GM12878 (cell line): Measurements from ENCODE around the gene AGTPBP1. TPM values are rescaled to one million over a fixed set of nuclear protein-coding genes. Genes with fewer than 3 reads are reported as not detected.

Experiments
- ATAC-seq: fragments of 200-7000 bp; cut with Tn5 transposase; 3 replicates; pipeline ENCODE4 v1.9.1; 2020; ENCODE audit warnings: mild to moderate bottlenecking, moderate library complexity
- BruUV-seq: library from RNA; stranded (reverse); fragments of 400-500 nt; replicated peaks from 2 replicates; lab custom pipeline; 2021; lab: Mats Ljungman, UMichigan
- CTCF ChIA-PET: fragments of 300-600 bp; sonication (Branson Sonifier 250); formaldehyde crosslinking; extraction: SDS; loops from one replicate; lab custom pipeline; 2021; ENCODE audit warnings: inconsistent platforms; lab: Yijun Ruan, JAX
- POLR2A ChIA-PET: fragments of 350-600 bp; formaldehyde crosslinking; extraction: SDS; loops from one replicate; lab custom pipeline; 2021; ENCODE audit warnings: inconsistent platforms; lab: Charles Lee
- RAD21 ChIA-PET: fragments of 300-600 bp; sonication (Branson Sonifier 250); formaldehyde crosslinking; loops from one replicate; lab custom pipeline; 2023; ENCODE audit warnings: antibody characterized with exemption; ENCODE audit not compliant: unreplicated experiment; lab: Charles Lee
- SMC1A ChIA-PET: fragments of 300-600 bp; sonication (Branson Sonifier 250); formaldehyde crosslinking; loops from one replicate; lab custom pipeline; 2023; ENCODE audit not compliant: unreplicated experiment, uncharacterized antibody; lab: Charles Lee
- DNase-seq: peaks from one replicate; pipeline ENCODE4 v3.0.0-alpha.2; 2011; ENCODE audit warnings: low read depth, low spot score
- FAIRE-seq: peaks from 3 replicates; lab custom pipeline; 2011; peaks lifted over from hg19 to GRCh38; lab: Jason Lieb, UNC
- H2AFZ ChIP-seq: 2 replicates; pipeline ENCODE4 v1.6.0; 2011; ENCODE audit warnings: low read depth, low read length, control low read depth; ENCODE audit not compliant: control insufficient read depth
- H3K27ac ChIP-seq: 2 replicates; pipeline ENCODE4 v1.5.1; 2011; ENCODE audit warnings: control low read depth; ENCODE audit not compliant: control insufficient read depth, insufficient read depth
- H3K27me3 ChIP-seq, 2 experiments: replicated peaks in 1 of 2; 2 replicates each; pipeline versions ENCODE4 v1.6.0 to v1.6.1; 2011; ENCODE audit warnings: low read length in 1 of 2; ENCODE audit not compliant: control insufficient read depth in 2 of 2, insufficient read depth in 2 of 2
- H3K36me3 ChIP-seq, 2 experiments: 2 replicates each; pipeline ENCODE4 v1.5.1; 2011; ENCODE audit warnings: low read length in 1 of 2; ENCODE audit not compliant: control insufficient read depth in 2 of 2, insufficient read depth in 2 of 2
- H3K4me1 ChIP-seq: 2 replicates; pipeline ENCODE4 v1.6.1; 2011; ENCODE audit warnings: mild to moderate bottlenecking, low read length, moderate library complexity, mixed read lengths; ENCODE audit not compliant: control insufficient read depth, insufficient read depth
- H3K4me2 ChIP-seq: 2 replicates; pipeline ENCODE4 v1.6.0; 2011; ENCODE audit warnings: control low read depth; ENCODE audit not compliant: control insufficient read depth, insufficient read depth
- H3K4me3 ChIP-seq: fragments of 200-600 bp; sonication (generic); 2 replicates; pipeline ENCODE4 v1.5.1; 2016
- H3K79me2 ChIP-seq: 2 replicates; pipeline ENCODE4 v1.6.0; 2011; ENCODE audit warnings: low read length; ENCODE audit not compliant: control insufficient read depth, insufficient read depth
- H3K9ac ChIP-seq: 2 replicates; pipeline ENCODE4 v1.8.0; 2011; ENCODE audit warnings: low read length, control low read depth, mixed read lengths; ENCODE audit not compliant: control insufficient read depth, insufficient read depth
- H3K9me3 ChIP-seq: replicated peaks from 3 replicates; pipeline ENCODE4 v1.5.1; 2011; ENCODE audit warnings: mild to moderate bottlenecking, low read length; ENCODE audit not compliant: control insufficient read depth, insufficient read depth
- H4K20me1 ChIP-seq: 2 replicates; pipeline ENCODE4 v1.6.0; 2011; ENCODE audit not compliant: control insufficient read depth, insufficient read depth
- ATF7 ChIP-seq: fragments of 450-650 bp; IDR thresholded peaks from 2 replicates; pipeline ENCODE4 v1.6.1; 2016; ENCODE audit warnings: low read depth, mild to moderate bottlenecking
- CBX3 ChIP-seq: fragments of 200-600 bp; sonication (generic); IDR thresholded peaks from 2 replicates; pipeline ENCODE4 v1.6.1; 2016; ENCODE audit warnings: low read depth, borderline replicate concordance
- CREB1 ChIP-seq: IDR thresholded peaks from 2 replicates; pipeline ENCODE4 v1.6.1; 2012; ENCODE audit warnings: low read depth, mild to moderate bottlenecking, inconsistent platforms
- EED ChIP-seq: sonication (generic); IDR thresholded peaks from 2 replicates; pipeline ENCODE4 v1.6.1; 2016; ENCODE audit warnings: antibody characterized with exemption, low read depth
- KDM1A ChIP-seq: fragments of 200-600 bp; sonication (generic); IDR thresholded peaks from 2 replicates; pipeline ENCODE4 v1.6.1; 2016; ENCODE audit warnings: borderline replicate concordance
- KLF5 ChIP-seq: fragments of 450-650 bp; IDR thresholded peaks from 2 replicates; pipeline ENCODE4 v1.6.1; 2014; ENCODE audit warnings: mild to moderate bottlenecking; ENCODE audit not compliant: partially characterized antibody
- MXI1 ChIP-seq: fragments of 150-350 bp; IDR thresholded peaks from 2 replicates; pipeline ENCODE4 v1.6.1; 2011; ENCODE audit warnings: low read depth, mild to moderate bottlenecking, inconsistent platforms, low read length, improper control_type of control experiment
- MYC ChIP-seq: IDR thresholded peaks from 2 replicates; pipeline ENCODE4 v1.6.1; 2011; ENCODE audit warnings: mild to moderate bottlenecking, low read length, moderate library complexity, inconsistent platforms; ENCODE audit not compliant: insufficient read depth, insufficient replicate concordance, insufficient read length, severe bottlenecking
- NBN ChIP-seq: fragments of 450-650 bp; IDR thresholded peaks from 2 replicates; pipeline ENCODE4 v1.6.1; 2016
- NR2F1 ChIP-seq: fragments of 450-650 bp; conservative IDR thresholded peaks from 2 replicates; pipeline ENCODE4 v1.6.1; 2017; ENCODE audit warnings: mild to moderate bottlenecking
- POLR2A ChIP-seq: IDR thresholded peaks from 2 replicates; pipeline ENCODE4 v1.6.1; 2011; ENCODE audit warnings: low read depth, mild to moderate bottlenecking, low read length
- SMAD1 ChIP-seq: fragments of 450-650 bp; IDR thresholded peaks from 2 replicates; pipeline ENCODE4 v1.6.1; 2018; ENCODE audit warnings: mild to moderate bottlenecking, low read depth; ENCODE audit not compliant: partially characterized antibody
- SMARCA5 ChIP-seq: fragments of 450-650 bp; IDR thresholded peaks from 2 replicates; pipeline ENCODE4 v1.6.1; 2017; ENCODE audit warnings: mild to moderate bottlenecking
- STAT1 ChIP-seq: fragments of 450-650 bp; conservative IDR thresholded peaks from 2 replicates; pipeline ENCODE4 v1.6.1; 2014; ENCODE audit warnings: antibody characterized with exemption, mild to moderate bottlenecking
- ZNF207 ChIP-seq: fragments of 450-650 bp; IDR thresholded peaks from 2 replicates; pipeline ENCODE4 v1.6.1; 2014; ENCODE audit warnings: antibody characterized with exemption, mild to moderate bottlenecking, borderline replicate concordance
- WGBS: methylation state at CpG from one replicate; pipeline ENCODE4 v1.1.6; 2016; ENCODE audit warnings: low lambda C conversion rate; ENCODE audit not compliant: insufficient replicate concordance, insufficient coverage; ENCODE audit errors: missing lambda C conversion rate; 5-methylcytosine and 5-hydroxymethylcytosine counted together
- in situ Hi-C: fragments of 300-500 bp; cut with MboI; formaldehyde crosslinking; loops from 9 replicates; pipeline ENCODE4 v1.14.3; 2018; ENCODE audit warnings: mixed read lengths
- intact Hi-C: fragments of 100-400 bp; cut with micrococcal nuclease; formaldehyde crosslinking; loops from one replicate; pipeline ENCODE4 v1.14.2; 2022; ENCODE audit not compliant: unreplicated experiment
- polyA plus RNA-seq, 11 experiments: library from polyadenylated mRNA; depleted of rRNA in 4 of 11; unstranded in 6 of 11; stranded (reverse) in 5 of 11; fragments of >200 nt; fragmentation: Nextera tagmentation in 4 of 11; fragmentation: Illumina TruSeq in 1 of 11; extraction: Ambion mirVana in 4 of 11; extraction: Trizol in 1 of 11; gene quantifications; 1 replicate in 1 of 11; 2 replicates in 10 of 11; pipeline versions ENCODE4 v1.2.1 to v1.2.3, GENCODE V29; 2011 to 2016; ENCODE audit warnings: inconsistent platforms in 2 of 11, missing spikeins in 2 of 11, low read depth in 1 of 11
- total RNA-seq, 4 experiments: library from RNA; depleted of rRNA in 3 of 4; stranded (reverse); fragments of >200 nt in 3 of 4; fragmentation: Illumina TruSeq in 1 of 4; extraction: Trizol in 1 of 4; gene quantifications; 2 replicates each; pipeline versions ENCODE4 v1.2.1 to v1.2.3, GENCODE V29; 2013 to 2021
- TF ChIP-seq, protein P1 (sequence below): IDR thresholded peaks from 2 replicates; pipeline ENCODE4 v1.6.1; 2011; ENCODE audit warnings: mild to moderate bottlenecking, low read depth, low read length, moderate library complexity; ENCODE audit not compliant: insufficient replicate concordance
- TF ChIP-seq, protein P2 (sequence below): IDR thresholded peaks from 2 replicates; pipeline ENCODE4 v1.6.1; 2011; ENCODE audit warnings: borderline replicate concordance, low read depth, mild to moderate bottlenecking, moderate library complexity, mixed read lengths, low read length; ENCODE audit not compliant: insufficient read depth; ENCODE audit errors: extremely low read length
- TF ChIP-seq, protein P3 (sequence below): IDR thresholded peaks from 2 replicates; pipeline ENCODE4 v1.6.1; 2012; ENCODE audit warnings: low read depth, low read length, improper control_type of control experiment

The AGTPBP1 gene
- total and polyA plus RNA-seq, 10 of the 15 experiments (the other 5 are each of a cell fraction or from before 2014, with no cell fraction given), result 6.1 to 35.2 (median 20.0) TPM

DNA sequence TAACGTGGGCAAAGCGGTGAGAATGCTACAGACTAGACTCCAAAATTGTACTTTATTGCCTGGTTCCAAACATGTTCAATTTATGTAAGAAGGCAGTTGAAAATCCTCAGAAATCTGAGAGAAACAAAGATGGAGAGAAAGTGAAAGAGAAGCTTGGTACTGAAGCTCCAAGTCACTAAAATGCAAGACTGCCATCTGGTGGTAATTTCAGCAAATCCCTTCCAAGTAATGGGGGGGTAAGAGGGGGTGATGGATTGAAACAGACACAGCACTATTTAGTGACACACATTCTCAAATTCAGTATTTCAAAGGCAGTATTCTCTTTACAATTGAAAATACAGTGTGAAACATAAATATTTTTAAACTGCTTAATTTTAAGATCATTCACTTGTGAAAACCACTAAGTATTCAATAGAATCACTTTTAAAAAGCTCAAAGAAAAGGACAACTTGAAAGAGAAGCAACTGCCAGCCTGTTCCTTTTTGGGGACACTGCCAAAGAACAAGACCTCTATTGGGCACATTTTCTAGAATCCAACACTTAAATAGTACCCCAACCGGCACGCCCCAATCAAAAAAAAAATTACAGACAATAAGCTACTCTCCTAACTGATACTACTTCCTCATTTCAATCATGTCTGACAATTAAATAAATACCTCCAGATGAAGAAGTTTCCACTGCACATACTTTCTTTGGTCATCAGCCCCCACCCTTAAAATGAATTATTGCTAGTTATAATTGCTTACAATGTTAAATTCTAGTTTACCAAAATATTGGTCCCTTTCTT, 131.5 kb downstream of the AGTPBP1 start:
- Histone ChIP-seq H3K9me3 (no peaks in the 10 kb centered on the region), H3K27me3 (no peaks in the 10 kb centered on the region)
- no peak for TF ChIP-seq MYC
- no peak for TF ChIP-seq SMAD1
- TF ChIP-seq MXI1, result no peak
- TF ChIP-seq KLF5, result no peak
- no peak for TF ChIP-seq NBN
- TF ChIP-seq CBX3, result no peak
- TF ChIP-seq, protein P1, sequence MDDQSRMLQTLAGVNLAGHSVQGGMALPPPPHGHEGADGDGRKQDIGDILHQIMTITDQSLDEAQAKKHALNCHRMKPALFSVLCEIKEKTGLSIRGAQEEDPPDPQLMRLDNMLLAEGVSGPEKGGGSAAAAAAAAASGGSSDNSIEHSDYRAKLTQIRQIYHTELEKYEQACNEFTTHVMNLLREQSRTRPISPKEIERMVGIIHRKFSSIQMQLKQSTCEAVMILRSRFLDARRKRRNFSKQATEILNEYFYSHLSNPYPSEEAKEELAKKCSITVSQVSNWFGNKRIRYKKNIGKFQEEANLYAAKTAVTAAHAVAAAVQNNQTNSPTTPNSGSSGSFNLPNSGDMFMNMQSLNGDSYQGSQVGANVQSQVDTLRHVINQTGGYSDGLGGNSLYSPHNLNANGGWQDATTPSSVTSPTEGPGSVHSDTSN, result no peak
- TF ChIP-seq SMARCA5, result peak; percentile 74; the same call in 1 of the 2 replicates
- no peak for TF ChIP-seq EED
- no peak for TF ChIP-seq KDM1A
- no peak for TF ChIP-seq STAT1
- no peak for TF ChIP-seq CREB1
- TF ChIP-seq, protein P2, sequence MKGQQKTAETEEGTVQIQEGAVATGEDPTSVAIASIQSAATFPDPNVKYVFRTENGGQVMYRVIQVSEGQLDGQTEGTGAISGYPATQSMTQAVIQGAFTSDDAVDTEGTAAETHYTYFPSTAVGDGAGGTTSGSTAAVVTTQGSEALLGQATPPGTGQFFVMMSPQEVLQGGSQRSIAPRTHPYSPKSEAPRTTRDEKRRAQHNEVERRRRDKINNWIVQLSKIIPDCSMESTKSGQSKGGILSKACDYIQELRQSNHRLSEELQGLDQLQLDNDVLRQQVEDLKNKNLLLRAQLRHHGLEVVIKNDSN, result no peak
- no peak for TF ChIP-seq POLR2A
- TF ChIP-seq ZNF207, result no peak
- no peak for TF ChIP-seq NR2F1
- TF ChIP-seq, protein P3, sequence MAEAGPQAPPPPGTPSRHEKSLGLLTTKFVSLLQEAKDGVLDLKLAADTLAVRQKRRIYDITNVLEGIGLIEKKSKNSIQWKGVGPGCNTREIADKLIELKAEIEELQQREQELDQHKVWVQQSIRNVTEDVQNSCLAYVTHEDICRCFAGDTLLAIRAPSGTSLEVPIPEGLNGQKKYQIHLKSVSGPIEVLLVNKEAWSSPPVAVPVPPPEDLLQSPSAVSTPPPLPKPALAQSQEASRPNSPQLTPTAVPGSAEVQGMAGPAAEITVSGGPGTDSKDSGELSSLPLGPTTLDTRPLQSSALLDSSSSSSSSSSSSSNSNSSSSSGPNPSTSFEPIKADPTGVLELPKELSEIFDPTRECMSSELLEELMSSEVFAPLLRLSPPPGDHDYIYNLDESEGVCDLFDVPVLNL, result no peak
- TF ChIP-seq ATF7, result no peak

More for the DNA sequence above, 131.5 kb downstream of the AGTPBP1 start:
- CTCF ChIA-PET, result interaction anchor here (0.6 to 2.2 kb wide), 72 partner anchors 8 to 1213 kb away, joined by 3 to 35 read pairs (median 4); no protein-coding TSS in a partner anchor
- H3K36me3 ChIP-seq, result no peaks in the 10 kb centered on the region
- DNase-seq (peak; percentile 44), ATAC-seq (peak; percentile 99), FAIRE-seq (peak; percentile 92)
- H3K79me2 ChIP-seq, result no peaks in the 10 kb centered on the region
- intact Hi-C loops (loop anchor here (1.0 to 5.0 kb wide), 3 partner anchors 183 to 1213 kb away; no protein-coding TSS in a partner anchor), in situ Hi-C loops (no loop called here)
- H3K4me2 ChIP-seq, result peak overlapping the region; percentile 63
- SMC1A ChIA-PET, result interaction anchor here (0.7 to 3.3 kb wide), 30 partner anchors 9 to 1216 kb away, joined by 3 to 21 read pairs (median 4); no protein-coding TSS in a partner anchor
- 74% methylated on average over 4 of the region's 4 CpGs for WGBS
- H2AFZ ChIP-seq, result peak overlapping the region; percentile 69
- POLR2A ChIA-PET, result interaction anchor here (0.5 kb wide), 1 partner anchor 216 kb away, joined by 3 read pairs; no protein-coding TSS in a partner anchor
- BruUV-seq, result no TSS peak
- H3K9ac ChIP-seq, result no peak overlapping the region
- peaks cover 4% of the 10 kb centered on the region; the same call in 1 of the 2 replicates for H3K4me1 ChIP-seq
- H3K4me3 ChIP-seq, result no peak overlapping the region
- peak overlapping the region; percentile 48; the same call in 1 of the 2 replicates for H3K27ac ChIP-seq
- H4K20me1 ChIP-seq, result no peaks in the 10 kb centered on the region
- RAD21 ChIA-PET, result interaction anchor here (0.6 to 2.3 kb wide), 31 partner anchors 12 to 1213 kb away, joined by 3 to 20 read pairs (median 5); no protein-coding TSS in a partner anchor
